ENCODE data around the gene RFX3. TPM values are rescaled to one million over a fixed set of nuclear protein-coding genes. Genes with fewer than 3 reads are reported as not detected.

The RFX3 gene
- total and polyA plus RNA-seq, 2 experiments from 2014 or later: 5.8 to 7.9 TPM

DNA sequence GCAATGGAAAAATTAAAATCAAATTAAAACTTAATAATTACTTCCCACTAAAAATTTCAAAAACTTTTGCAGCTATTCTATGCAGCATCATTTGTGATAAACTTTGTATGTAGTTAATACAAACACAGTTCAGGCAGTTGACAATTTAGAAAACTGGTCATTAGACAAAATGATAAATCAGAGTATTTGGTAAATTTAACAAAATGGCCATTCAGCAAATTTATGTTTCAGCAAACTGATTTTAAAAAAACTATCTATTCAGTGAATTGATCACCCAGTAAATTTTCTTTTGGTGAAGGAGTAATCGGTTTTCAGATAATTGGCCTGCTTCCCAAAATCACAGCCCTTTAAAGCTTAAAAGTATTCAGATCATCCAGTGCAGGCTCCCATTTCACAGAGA, 116.3 kb downstream of the RFX3 start:
- H3K4me1 ChIP-seq (ENCODE audit: insufficient read depth): no peaks in the 10 kb centered on the region
- H3K4me2 ChIP-seq: no peak overlapping the region
- no peak overlapping the region for H3K4me3 ChIP-seq
- no peaks in the 10 kb centered on the region for H4K20me1 ChIP-seq (ENCODE audit: insufficient read depth, poor library complexity, severe bottlenecking)
- no peaks in the 10 kb centered on the region for H3K27me3 ChIP-seq
- no peak overlapping the region for H2AFZ ChIP-seq
- H3K79me2 ChIP-seq: no peaks in the 10 kb centered on the region
- no peak overlapping the region for H3K27ac ChIP-seq
- WGBS (ENCODE audit: low lambda C conversion rate, missing lambda C conversion rate): 88% methylated on average over 1 of the region's 1 CpG
- no peak for DNase-seq (ENCODE audit: low spot score)
- no peaks in the 10 kb centered on the region for H3K36me3 ChIP-seq (replicated peaks; ENCODE audit: insufficient read depth, low read depth)
- H3K9me2 ChIP-seq (replicated peaks; ENCODE audit: insufficient read depth): no peaks in the 10 kb centered on the region
- H3K9me3 ChIP-seq (ENCODE audit: low read depth): no peaks in the 10 kb centered on the region
- TF ChIP-seq, protein P1, sequence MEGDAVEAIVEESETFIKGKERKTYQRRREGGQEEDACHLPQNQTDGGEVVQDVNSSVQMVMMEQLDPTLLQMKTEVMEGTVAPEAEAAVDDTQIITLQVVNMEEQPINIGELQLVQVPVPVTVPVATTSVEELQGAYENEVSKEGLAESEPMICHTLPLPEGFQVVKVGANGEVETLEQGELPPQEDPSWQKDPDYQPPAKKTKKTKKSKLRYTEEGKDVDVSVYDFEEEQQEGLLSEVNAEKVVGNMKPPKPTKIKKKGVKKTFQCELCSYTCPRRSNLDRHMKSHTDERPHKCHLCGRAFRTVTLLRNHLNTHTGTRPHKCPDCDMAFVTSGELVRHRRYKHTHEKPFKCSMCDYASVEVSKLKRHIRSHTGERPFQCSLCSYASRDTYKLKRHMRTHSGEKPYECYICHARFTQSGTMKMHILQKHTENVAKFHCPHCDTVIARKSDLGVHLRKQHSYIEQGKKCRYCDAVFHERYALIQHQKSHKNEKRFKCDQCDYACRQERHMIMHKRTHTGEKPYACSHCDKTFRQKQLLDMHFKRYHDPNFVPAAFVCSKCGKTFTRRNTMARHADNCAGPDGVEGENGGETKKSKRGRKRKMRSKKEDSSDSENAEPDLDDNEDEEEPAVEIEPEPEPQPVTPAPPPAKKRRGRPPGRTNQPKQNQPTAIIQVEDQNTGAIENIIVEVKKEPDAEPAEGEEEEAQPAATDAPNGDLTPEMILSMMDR (IDR thresholded peaks at IDR 0.05; ENCODE audit: poor library complexity): no peak
- TF ChIP-seq EZH2phosphoT487 (IDR thresholded peaks at IDR 0.05; ENCODE audit: low read depth, severe bottlenecking, unreplicated experiment) (no peak), EZH2 (IDR thresholded peaks at IDR 0.05; ENCODE audit: borderline replicate concordance) (no peak)

GRCh38 chr9:3403315-3403714, 122.5 kb downstream of the RFX3 start:
- no peaks in the 10 kb centered on the region for H4K20me1 ChIP-seq (ENCODE audit: insufficient read depth, poor library complexity, severe bottlenecking)
- WGBS (ENCODE audit: low lambda C conversion rate, missing lambda C conversion rate): 66% methylated on average over 1 of the region's 1 CpG
- H3K4me1 ChIP-seq (ENCODE audit: insufficient read depth): no peaks in the 10 kb centered on the region
- no peaks in the 10 kb centered on the region for H3K79me2 ChIP-seq
- no peak for DNase-seq (ENCODE audit: low spot score)
- no peak overlapping the region for H3K4me2 ChIP-seq
- no peak for TF ChIP-seq EZH2 (IDR thresholded peaks at IDR 0.05; ENCODE audit: borderline replicate concordance)
- TF ChIP-seq, protein P1 (IDR thresholded peaks at IDR 0.05; ENCODE audit: poor library complexity): no peak
- TF ChIP-seq EZH2phosphoT487 (IDR thresholded peaks at IDR 0.05; ENCODE audit: low read depth, severe bottlenecking, unreplicated experiment): no peak
- no peaks in the 10 kb centered on the region for H3K9me2 ChIP-seq (replicated peaks; ENCODE audit: insufficient read depth)
- H3K36me3 ChIP-seq (replicated peaks; ENCODE audit: insufficient read depth, low read depth): no peaks in the 10 kb centered on the region
- no peaks in the 10 kb centered on the region for H3K27me3 ChIP-seq
- no peaks in the 10 kb centered on the region for H3K9me3 ChIP-seq (ENCODE audit: low read depth)
- no peak overlapping the region for H2AFZ ChIP-seq
- H3K27ac ChIP-seq: no peak overlapping the region
- no peak overlapping the region for H3K4me3 ChIP-seq

DNA sequence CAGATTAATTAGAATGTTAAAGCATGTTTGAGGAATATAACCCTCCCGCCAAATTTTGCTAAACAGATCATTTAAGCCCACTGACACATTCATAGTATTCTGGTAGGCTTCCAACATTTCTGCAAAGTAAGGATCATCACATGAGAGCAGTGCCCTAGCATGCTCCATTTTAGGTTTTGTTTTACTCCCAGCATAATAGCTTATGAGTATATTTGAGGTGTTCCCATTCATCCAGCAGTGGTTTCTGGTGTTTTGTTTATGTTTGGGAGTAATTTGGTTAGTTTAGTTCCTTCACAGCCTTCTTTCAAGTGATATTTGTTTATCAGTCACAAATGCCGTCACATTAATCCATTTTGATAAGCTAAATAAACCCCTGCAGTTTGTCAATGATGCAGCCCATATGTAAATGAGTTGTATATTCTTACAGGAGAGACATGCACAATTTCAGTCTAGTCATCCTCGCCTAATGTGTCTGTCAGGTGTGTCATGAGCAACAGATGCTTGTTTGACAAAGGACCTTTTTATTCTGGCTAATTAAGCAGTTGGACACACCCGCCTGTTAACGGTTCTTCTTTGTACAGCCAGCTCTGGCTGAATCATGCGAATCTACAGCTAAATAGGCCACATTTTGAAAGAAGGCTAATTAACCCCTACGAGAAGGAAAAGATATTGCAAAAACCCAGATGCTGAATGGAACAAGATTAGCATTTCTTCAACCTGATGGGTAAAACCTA, 124.4 kb downstream of the RFX3 start:
- Histone ChIP-seq H3K4me1 (ENCODE audit: insufficient read depth) (no peaks in the 10 kb centered on the region), H3K27ac (no peak overlapping the region), H3K79me2 (no peaks in the 10 kb centered on the region), H3K4me3 (no peak overlapping the region), H3K9me3 (ENCODE audit: low read depth) (no peaks in the 10 kb centered on the region), H3K4me2 (no peak overlapping the region), H3K9me2 (replicated peaks; ENCODE audit: insufficient read depth) (no peaks in the 10 kb centered on the region), H3K36me3 (replicated peaks; ENCODE audit: insufficient read depth, low read depth) (no peaks in the 10 kb centered on the region), H2AFZ (no peak overlapping the region), H3K27me3 (no peaks in the 10 kb centered on the region), H4K20me1 (ENCODE audit: insufficient read depth, poor library complexity, severe bottlenecking) (no peaks in the 10 kb centered on the region)
- 86% methylated on average over 7 of the region's 7 CpGs for WGBS (ENCODE audit: low lambda C conversion rate, missing lambda C conversion rate)
- no peak for DNase-seq (ENCODE audit: low spot score)
- TF ChIP-seq EZH2 (IDR thresholded peaks at IDR 0.05; ENCODE audit: borderline replicate concordance) (no peak), EZH2phosphoT487 (IDR thresholded peaks at IDR 0.05; ENCODE audit: low read depth, severe bottlenecking, unreplicated experiment) (no peak)
- TF ChIP-seq, protein P1 (IDR thresholded peaks at IDR 0.05; ENCODE audit: poor library complexity): no peak
